ENCODE data around the gene SPATA20.
A peak's percentile ranks its signal among the peaks of the same experiment; 100 is the strongest.

SPATA20 gene

DNA sequence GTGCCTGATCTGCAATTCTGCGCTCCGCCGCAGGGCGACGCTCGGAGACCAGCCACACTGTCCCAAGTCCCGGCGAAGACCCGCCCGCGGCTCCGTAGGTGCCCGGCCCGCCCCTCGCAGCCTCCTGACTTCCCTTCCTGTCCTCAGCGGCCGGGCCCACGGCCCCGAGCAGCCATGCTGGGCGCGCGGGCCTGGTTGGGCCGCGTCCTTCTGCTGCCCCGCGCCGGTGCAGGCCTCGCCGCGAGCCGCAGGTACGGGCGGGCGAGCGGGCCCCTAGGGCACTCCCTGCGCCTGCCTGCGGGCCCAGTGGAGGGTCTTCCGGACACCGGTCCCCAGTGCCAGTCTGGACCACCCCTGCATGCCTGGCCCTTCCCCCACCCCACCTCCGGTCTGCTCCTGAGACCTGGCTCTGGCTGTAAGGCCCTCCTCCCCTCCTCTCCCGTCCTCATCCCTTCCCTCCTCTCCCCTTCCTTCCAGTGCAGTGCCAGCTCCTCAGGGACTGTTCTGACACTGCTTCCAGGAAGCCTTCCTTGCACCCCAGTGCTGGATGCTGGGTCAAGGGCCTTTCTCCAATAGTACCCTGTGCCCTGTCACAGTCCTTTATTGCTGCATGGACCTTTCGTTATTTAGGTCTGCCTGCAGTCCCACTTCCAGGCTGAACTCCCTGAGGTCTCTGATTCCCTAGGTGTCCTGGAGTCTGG lies at the start of gene SPATA20:
SPATA20 (plus strand) TSS at position 140 of the 701 bp plus-strand sequence; CDS start at position 175, 35 bp downstream.
- peak; percentile 67 to 69 (median 69) for DNase-seq (ENCODE audit: low read depth in 3 of 3)

- no peak for DNase-seq (ENCODE audit: low read depth in 3 of 3)
These were observed 48.7 kb upstream of the SPATA20 start for GRCh38 chr17:50498021-50498874.

GRCh38 chr17:50499270-50499669 lies 47.7 kb upstream of the SPATA20 start:
- DNase-seq (ENCODE audit: low read depth in 3 of 3) = no peak

DNA sequence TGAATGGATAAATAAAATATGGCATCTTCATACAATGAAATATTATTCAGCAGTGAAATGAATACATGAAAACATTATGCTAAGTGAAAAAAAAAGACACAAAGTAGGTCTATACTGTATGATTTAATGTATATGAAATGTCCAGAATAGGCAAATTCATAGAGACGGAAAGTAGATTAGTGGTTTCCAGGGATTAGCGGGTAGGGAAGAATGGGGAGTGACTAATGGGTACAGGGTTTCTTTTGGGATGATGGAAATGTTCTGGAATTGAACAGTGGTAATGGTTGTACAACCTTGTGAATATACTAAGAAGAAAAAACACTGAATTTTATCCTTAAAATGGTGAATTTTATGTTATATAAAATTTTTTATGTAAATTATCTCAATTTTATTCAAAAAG lies 47.3 kb upstream of the SPATA20 start:
- DNase-seq (ENCODE audit: low read depth in 3 of 3) = no peak

DNA sequence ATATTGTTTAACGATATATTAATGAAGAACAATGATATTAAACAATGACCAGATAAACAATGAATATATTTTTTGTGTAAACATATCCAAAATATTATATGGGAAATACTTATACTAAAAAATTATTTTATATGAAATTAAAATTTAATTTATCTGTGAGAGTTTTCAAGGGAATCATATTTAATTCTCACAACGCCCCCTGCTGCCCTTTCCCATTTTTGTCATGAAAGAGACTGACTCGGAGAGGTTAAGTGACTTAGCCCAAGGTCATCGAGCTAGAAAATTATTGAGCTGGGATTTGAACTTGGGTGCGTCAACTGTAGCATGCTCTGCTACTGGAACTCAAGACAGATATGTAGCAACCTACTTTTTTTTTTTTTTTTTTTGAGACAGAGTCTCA lies 45.9 kb upstream of the SPATA20 start:
- DNase-seq (ENCODE audit: low read depth in 3 of 3) = no peak

GRCh38 chr17:50502301-50502990 lies 44.5 kb upstream of the SPATA20 start:
- DNase-seq (ENCODE audit: low read depth in 3 of 3) = no peak

DNA sequence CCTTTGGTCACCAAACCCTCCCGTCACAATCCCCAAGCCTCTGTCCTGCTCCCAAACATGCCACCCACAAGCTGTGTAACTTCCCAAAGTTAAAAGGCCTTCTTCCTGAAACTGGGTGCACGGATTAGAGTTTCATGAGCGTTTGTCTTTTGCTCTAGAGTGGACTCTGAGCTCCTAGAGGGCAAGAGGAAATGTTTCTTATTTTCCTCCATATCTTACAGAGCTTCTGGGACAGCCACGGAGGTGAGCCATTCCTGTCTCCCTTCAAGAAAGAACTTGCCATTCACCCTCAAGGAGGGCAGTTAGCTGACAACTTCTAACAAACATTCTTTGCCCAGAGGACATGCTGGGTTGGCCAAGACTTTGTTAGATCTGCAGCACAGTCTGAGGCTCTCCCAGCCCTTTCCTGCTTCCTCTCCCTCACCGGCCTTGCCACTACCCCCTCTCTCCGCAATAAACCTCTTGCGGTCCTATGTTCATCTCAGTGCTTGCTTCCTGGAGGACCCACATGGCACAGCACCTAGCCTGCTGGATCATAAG lies 41.3 kb upstream of the SPATA20 start:
- no peak for DNase-seq (ENCODE audit: low read depth in 3 of 3)

GRCh38 chr17:50506298-50506697 lies 40.7 kb upstream of the SPATA20 start:
- no peak for DNase-seq (ENCODE audit: low read depth in 3 of 3)

DNA sequence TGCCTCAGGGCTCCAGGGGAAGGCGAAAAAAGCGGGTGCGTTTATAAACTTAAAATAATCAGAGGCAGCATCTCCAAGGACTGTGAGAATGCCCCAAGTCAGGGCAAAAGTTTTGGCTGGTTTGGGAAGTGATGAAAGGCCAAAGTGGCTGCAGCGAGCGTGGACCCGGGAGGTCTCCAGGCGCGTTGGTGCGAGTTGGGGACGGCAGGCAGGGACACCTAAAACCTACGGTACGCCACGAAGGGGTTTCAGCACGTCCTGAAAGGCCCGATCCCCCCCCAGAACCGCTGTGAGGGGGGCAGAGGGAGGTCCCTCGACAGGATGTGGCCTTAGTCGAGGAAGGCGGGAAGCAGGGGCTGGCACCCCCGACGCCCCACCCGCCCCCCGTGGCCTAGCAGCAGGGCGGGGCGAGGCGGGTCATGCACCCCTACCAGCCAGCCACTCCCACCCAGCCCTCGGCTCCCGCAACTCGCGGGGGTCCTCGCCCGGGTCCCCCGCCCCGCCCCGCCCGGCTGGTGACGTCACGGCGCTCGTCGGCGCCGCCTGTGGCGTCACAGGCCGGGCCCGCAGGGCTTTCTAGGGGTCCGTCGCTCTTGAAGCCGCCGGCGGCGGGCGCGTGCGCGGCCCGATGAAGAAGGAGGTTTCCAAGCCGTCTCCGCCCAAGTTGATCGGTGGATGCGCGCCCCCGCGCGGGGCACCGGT lies 39.0 kb upstream of the SPATA20 start, which contains the start of gene MYCBPAP:
MYCBPAP (plus strand) TSS at position 569 of the 702 bp plus-strand sequence. CDS start 236 bp downstream, outside the sequence.
- DNase-seq (ENCODE audit: low read depth in 3 of 3) = peak; percentile 60 to 69 (median 62)

GRCh38 chr17:50508573-50509460 lies 38.2 kb upstream of the SPATA20 start:
- no peak for DNase-seq (ENCODE audit: low read depth in 3 of 3)

DNA sequence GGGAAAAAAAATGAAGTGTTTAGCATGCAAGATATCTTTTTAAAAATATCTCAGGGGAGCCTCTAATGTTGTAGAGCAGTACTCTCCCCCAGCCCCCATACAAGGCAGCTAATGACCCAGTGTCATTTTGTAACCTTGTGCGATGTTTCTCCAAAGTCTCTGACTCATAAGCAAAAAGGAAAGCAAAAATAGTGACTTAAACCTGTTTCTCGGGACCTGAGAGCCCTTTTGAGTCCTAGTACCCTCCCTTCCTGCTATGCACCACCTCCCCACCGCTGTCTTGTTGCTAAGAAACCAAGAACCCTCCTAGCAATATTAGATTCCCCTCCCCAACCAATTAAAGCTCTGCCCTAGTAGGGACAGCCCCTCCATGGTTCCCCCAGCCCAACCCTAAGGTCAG lies 35.9 kb upstream of the SPATA20 start:
- DNase-seq (ENCODE audit: low read depth in 3 of 3) = no peak

DNA sequence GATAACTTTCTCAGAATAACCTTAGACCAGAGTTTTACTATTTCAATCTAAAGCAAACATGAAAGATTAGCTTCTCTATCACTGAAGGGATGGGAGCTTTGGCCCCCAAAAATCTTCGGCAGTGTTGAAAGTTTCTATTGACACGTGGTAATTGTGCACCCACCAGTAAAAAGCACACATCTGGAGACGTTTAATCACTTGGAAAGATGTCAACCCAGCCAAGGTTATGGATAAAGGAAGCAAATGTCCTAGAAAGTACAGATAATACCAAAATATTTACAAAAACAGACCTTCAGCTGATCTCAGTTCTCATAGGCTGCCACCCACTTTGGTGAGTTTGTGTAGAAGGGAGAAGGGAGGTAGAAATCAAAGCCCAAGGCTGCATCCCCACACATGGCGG lies 33.5 kb upstream of the SPATA20 start:
- no peak for DNase-seq (ENCODE audit: low read depth in 3 of 3)

DNA sequence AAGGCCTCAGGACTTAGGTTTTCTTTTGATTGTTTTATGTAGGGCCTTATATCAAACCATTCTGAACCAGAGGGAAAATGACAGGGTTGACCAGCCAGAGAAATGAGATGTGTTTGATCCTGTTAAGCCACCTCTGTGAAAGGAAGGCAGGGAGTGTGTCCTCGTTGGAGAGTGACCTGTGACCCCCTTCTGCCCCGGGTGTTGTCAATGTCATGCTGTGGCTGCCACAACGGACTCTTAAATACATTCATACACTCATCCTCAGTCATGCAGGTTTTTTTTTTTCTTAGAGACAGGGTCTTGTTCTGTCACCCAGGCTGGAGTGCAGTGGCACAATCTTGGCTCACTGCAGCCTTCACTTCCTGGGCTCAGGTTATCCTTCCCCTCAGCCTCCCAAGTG lies 32.6 kb upstream of the SPATA20 start:
- no peak for DNase-seq (ENCODE audit: low read depth in 3 of 3)

DNA sequence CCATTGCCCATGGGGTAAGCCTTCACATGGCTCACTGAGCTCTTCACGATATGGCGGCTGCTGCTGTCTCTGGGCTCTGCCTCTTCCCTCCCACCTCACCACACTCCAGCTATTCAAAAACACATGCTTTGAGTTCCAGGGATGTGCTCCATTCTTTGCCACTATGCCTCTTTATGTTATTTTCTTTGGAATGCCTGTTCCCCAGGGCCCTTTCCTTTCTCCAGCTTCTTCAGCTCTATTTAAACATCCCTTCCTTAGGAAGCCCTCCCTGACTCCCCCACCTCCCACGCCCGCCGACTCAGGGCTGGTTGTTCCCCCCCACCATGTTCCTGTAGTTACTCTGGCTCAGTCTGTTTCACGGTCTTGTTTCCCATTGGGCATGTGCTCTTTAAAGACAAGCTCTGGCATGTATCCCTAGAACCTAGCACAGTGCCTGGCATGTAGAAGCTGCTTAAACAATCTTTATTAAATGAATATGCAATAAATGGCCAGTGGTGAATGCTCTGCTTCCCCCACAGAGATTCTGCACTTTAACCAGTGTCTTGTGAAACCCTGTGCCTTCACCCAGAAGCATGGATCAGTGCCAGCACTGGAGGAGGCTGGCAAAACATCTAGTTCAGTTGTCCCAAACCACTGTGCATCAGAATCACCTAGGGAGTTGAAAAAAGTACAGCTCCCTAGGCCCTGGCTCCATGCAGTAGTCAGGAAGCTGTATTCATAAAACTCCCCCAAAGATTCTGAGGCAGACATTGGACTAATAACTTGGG lies 31.9 kb upstream of the SPATA20 start:
- no peak for DNase-seq (ENCODE audit: low read depth in 3 of 3)

DNA sequence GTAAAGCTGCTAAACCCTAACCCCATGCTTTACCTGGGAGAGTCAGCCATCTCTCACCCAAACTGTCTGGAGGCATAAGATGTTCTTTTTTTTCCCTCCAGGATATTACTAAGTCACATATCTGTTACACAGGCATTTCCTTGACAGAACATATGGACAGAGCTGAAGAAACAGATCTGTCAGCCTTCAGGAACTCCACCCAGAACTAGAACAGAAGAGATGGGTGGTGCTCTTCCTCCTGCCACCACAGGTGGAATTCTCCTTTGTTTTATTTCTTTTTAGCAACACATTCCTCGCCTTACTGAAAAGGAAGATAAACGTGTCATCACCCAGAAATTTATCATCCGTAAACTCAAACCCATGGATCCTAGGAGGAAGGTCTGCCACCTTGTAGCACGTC lies 30.0 kb upstream of the SPATA20 start:
- DNase-seq (ENCODE audit: low read depth in 3 of 3) = no peak

- no peak for DNase-seq (ENCODE audit: low read depth in 3 of 3)
These were observed 29.2 kb upstream of the SPATA20 start for GRCh38 chr17:50517504-50518383.

DNA sequence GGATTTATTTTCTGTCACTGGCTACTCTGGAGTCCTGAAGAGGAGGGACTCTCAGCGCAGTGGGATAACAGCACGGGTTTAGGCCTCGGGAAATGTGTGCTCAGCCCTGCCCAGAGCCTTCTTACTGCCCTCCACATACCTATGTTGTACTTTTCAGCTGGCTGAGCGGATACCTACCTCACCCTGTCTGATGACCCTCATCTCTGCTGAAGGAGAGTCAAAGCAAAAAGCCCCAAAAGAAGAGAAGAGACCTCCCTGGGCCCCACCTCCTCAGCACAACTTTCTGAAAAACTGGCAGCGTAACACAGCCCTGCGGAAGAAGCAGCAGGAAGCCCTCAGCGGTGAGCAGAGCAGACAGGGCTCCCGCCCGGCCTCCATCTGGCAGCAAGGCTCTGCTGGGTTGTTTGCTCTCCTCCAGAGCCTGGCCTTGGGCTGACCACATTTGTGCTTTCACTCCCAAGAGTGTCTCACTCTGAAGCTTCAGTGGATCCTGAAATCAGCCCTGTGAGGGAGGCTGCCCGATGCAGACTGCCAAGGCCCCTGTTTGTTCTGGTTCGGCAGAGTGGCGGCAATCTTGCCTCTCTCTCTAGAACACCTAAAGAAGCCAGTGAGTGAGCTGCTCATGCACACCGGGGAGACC lies 28.5 kb upstream of the SPATA20 start:
- DNase-seq (ENCODE audit: low read depth in 3 of 3) = no peak

Data from stimulated activated CD4-positive, alpha-beta T cell treated with anti-CD3 and anti-CD28 coated beads, TNF-alpha, amount 100 ng/mL, for 4 hours (primary cell).